AG09309 (cell line): ENCODE measurements around the gene EFHD2.
"Not testable (repeated sequence)": the region's sequence is repeated elsewhere in the genome, so short reads cannot be mapped to it uniquely, and the experiment has no call there.

Experiments used
- DNase-seq: peaks from one replicate; pipeline ENCODE4 v3.0.0-alpha.2; 2010; ENCODE audit warnings: low read depth
- H3K4me3 ChIP-seq: 2 replicates; pipeline ENCODE4 v1.5.1; 2011; ENCODE audit warnings: mild to moderate bottlenecking, low read depth, low read length, moderate library complexity; ENCODE audit not compliant: control insufficient read depth
- CTCF ChIP-seq: IDR thresholded peaks from 2 replicates; pipeline ENCODE4 v1.5.1; 2011; ENCODE audit warnings: mild to moderate bottlenecking, low read depth, low read length, inconsistent platforms; ENCODE audit not compliant: insufficient read depth, control insufficient read depth; ENCODE audit errors: missing control alignments

Gene EFHD2

GRCh38 chr1:15370268-15370667, 39.4 kb upstream of the EFHD2 start:
- H3K4me3 ChIP-seq = no peak overlapping the region
- no peak for TF ChIP-seq CTCF
- DNase-seq = no peak

GRCh38 chr1:15370781-15371520, 38.7 kb upstream of the EFHD2 start:
- TF ChIP-seq CTCF = no peak
- no peak overlapping the region for H3K4me3 ChIP-seq
- DNase-seq = no peak

- no peak for TF ChIP-seq CTCF
- no peak for DNase-seq
- H3K4me3 ChIP-seq = no peak overlapping the region
Observed at GRCh38 chr1:15371610-15372545, 37.8 kb upstream of the EFHD2 start.

GRCh38 chr1:15378729-15379128, 31.0 kb upstream of the EFHD2 start:
- TF ChIP-seq CTCF = no peak
- no peak overlapping the region for H3K4me3 ChIP-seq
- no peak for DNase-seq

- not testable (repeated sequence) for DNase-seq, H3K4me3 ChIP-seq
Observed at GRCh38 chr1:15379151-15379550, 30.5 kb upstream of the EFHD2 start.

- TF ChIP-seq CTCF = no peak
- DNase-seq = no peak
- H3K4me3 ChIP-seq = no peak overlapping the region
Observed at GRCh38 chr1:15380601-15381508, 28.8 kb upstream of the EFHD2 start.
